ENCODE measurements around the gene AFF2.

- TF ChIP-seq, protein P1, sequence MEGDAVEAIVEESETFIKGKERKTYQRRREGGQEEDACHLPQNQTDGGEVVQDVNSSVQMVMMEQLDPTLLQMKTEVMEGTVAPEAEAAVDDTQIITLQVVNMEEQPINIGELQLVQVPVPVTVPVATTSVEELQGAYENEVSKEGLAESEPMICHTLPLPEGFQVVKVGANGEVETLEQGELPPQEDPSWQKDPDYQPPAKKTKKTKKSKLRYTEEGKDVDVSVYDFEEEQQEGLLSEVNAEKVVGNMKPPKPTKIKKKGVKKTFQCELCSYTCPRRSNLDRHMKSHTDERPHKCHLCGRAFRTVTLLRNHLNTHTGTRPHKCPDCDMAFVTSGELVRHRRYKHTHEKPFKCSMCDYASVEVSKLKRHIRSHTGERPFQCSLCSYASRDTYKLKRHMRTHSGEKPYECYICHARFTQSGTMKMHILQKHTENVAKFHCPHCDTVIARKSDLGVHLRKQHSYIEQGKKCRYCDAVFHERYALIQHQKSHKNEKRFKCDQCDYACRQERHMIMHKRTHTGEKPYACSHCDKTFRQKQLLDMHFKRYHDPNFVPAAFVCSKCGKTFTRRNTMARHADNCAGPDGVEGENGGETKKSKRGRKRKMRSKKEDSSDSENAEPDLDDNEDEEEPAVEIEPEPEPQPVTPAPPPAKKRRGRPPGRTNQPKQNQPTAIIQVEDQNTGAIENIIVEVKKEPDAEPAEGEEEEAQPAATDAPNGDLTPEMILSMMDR (IDR thresholded peaks at IDR 0.05 in 8 of 11, conservative IDR thresholded peaks at IDR 0.05 in 3 of 11), result no peak
- TF ChIP-seq POLR2A (IDR thresholded peaks at IDR 0.05), result no peak
These were observed 504.5 kb downstream of the AFF2 start for GRCh38 chrX:149004936-149005335.
